Upper lobe of left lung (tissue), 6 donors: Measurements from ENCODE around the gene STYXL2. TPM values are rescaled to one million over a fixed set of nuclear protein-coding genes. Genes with fewer than 3 reads are reported as not detected.
A peak's percentile ranks its signal among the peaks of the same experiment; 100 is the strongest.

Source experiments
- ATAC-seq, 2 donors: fragments of 200-7000 bp; cut with Tn5 transposase; one replicate each; pipeline ENCODE4 v1.9.1; 2022; ENCODE audit warnings: mild to moderate bottlenecking in 2 of 2, moderate library complexity in 2 of 2; ENCODE audit not compliant: low FRiP score in 2 of 2
- DNase-seq, 2 donors: peaks; one replicate each; pipeline ENCODE4 v3.0.0-alpha.2; 2019 to 2020
- H3K27ac ChIP-seq, 4 donors: fragments of 200-600 bp; sonication (generic); one replicate each; pipeline ENCODE4 v1.5.1; 2016 to 2019
- H3K27me3 ChIP-seq, 4 donors: fragments of 200-600 bp; sonication (generic); one replicate each; pipeline ENCODE4 v1.5.1; 2017 to 2019
- H3K36me3 ChIP-seq, 4 donors: fragments of 200-600 bp; sonication (generic); one replicate each; pipeline ENCODE4 v1.5.1; 2016 to 2019
- H3K4me1 ChIP-seq, 4 donors: fragments of 200-600 bp; sonication (generic); one replicate each; pipeline ENCODE4 v1.5.1; 2018 to 2019
- H3K4me3 ChIP-seq, 4 donors: fragments of 200-600 bp; sonication (generic); one replicate each; pipeline ENCODE4 v1.5.1; 2017 to 2019; ENCODE audit warnings: mild to moderate bottlenecking in 2 of 4, moderate library complexity in 1 of 4
- H3K9me3 ChIP-seq, 4 donors: fragments of 200-600 bp; sonication (generic); one replicate each; pipeline ENCODE4 v1.5.1; 2018 to 2019
- EP300 ChIP-seq, 4 donors: sonication (generic); formaldehyde crosslinking; IDR thresholded peaks; one replicate each; pipeline ENCODE4 v1.5.1; 2017; ENCODE audit warnings: antibody characterized with exemption in 4 of 4, control low read depth in 2 of 4
- POLR2A ChIP-seq, 4 donors: fragments of 450-650 bp; IDR thresholded peaks; one replicate each; pipeline ENCODE4 v1.5.1; 2016 to 2017; ENCODE audit warnings: antibody characterized with exemption in 4 of 4, mild to moderate bottlenecking in 2 of 4
- POLR2AphosphoS5 ChIP-seq, 2 donors: sonication (generic); formaldehyde crosslinking; IDR thresholded peaks; one replicate each; pipeline ENCODE4 v1.5.1; 2017; ENCODE audit warnings: antibody characterized with exemption in 2 of 2
- WGBS, 2 donors: methylation state at CpG; one replicate each; pipeline ENCODE4 v1.1.5; 2017 to 2018; 5-methylcytosine and 5-hydroxymethylcytosine counted together
- total RNA-seq, 6 donors: library from RNA; depleted of rRNA in 4 of 6; stranded (reverse); fragments of >200 nt in 4 of 6; gene quantifications; one replicate each; pipeline versions ENCODE4 v1.1.0 to v1.2.1, GENCODE V29; 2016 to 2021
- TF ChIP-seq, protein P1 (sequence below), 6 experiments: fragments of 450-650 bp in 4 of 6; fragments of 200-600 bp in 2 of 6; sonication (generic) in 2 of 6; IDR thresholded peaks; one replicate each; pipeline ENCODE4 v1.5.1; 2016 to 2019; ENCODE audit warnings: antibody characterized with exemption in 6 of 6
- donor health status: DM: no; HTN: no; CAD: no; lungs with moderate emphysema.
- donor health status: DM: no; HTN: yes; CAD: no; lungs with severe emphysema.

The STYXL2 gene
- total RNA-seq, 6 donors from 2014 or later, result 0.10 to 0.30 (median 0.23) TPM; not detected in 3

- DNase-seq (peak in 1 of 2 donors; percentile 72), ATAC-seq (no peak)
- Histone ChIP-seq H3K4me3 (no peak overlapping the region), H3K36me3 (no peaks in the 10 kb centered on the region), H3K4me1 (peaks cover 3 to 5% (median 3%) of the 10 kb centered on the region in 4 donors), H3K9me3 (no peaks in the 10 kb centered on the region), H3K27me3 (no peaks in the 10 kb centered on the region), H3K27ac (no peak overlapping the region)
- TF ChIP-seq, protein P1, sequence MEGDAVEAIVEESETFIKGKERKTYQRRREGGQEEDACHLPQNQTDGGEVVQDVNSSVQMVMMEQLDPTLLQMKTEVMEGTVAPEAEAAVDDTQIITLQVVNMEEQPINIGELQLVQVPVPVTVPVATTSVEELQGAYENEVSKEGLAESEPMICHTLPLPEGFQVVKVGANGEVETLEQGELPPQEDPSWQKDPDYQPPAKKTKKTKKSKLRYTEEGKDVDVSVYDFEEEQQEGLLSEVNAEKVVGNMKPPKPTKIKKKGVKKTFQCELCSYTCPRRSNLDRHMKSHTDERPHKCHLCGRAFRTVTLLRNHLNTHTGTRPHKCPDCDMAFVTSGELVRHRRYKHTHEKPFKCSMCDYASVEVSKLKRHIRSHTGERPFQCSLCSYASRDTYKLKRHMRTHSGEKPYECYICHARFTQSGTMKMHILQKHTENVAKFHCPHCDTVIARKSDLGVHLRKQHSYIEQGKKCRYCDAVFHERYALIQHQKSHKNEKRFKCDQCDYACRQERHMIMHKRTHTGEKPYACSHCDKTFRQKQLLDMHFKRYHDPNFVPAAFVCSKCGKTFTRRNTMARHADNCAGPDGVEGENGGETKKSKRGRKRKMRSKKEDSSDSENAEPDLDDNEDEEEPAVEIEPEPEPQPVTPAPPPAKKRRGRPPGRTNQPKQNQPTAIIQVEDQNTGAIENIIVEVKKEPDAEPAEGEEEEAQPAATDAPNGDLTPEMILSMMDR (IDR thresholded peaks at IDR 0.05), result no peak
- TF ChIP-seq POLR2A (IDR thresholded peaks at IDR 0.05) (no peak), EP300 (IDR thresholded peaks at IDR 0.05) (no peak), POLR2AphosphoS5 (IDR thresholded peaks at IDR 0.05) (no peak)
- WGBS, 2 donors, result 88 to 89% methylated on average over 28 of the region's 28 CpGs
Measured at GRCh38 chr1:167126317-167126716, 32.4 kb downstream of the STYXL2 start.

DNA sequence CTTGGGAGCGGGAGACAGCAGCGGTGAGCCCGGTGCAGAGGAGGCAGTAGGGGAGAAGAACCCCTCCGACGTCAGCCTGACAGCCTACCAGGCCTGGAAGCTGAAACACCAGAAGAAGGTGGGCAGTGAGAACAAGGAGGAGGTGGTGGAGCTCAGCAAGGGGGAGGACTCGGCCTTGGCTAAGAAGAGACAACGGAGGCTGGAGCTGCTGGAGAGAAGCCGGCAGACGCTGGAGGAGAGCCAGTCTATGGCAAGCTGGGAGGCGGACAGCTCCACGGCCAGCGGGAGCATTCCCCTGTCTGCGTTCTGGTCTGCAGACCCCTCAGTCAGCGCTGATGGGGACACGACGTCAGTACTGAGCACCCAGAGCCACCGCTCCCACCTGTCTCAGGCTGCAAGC, 32.9 kb downstream of the STYXL2 start:
- Histone ChIP-seq H3K27me3 (no peaks in the 10 kb centered on the region), H3K36me3 (no peaks in the 10 kb centered on the region), H3K27ac (no peak overlapping the region), H3K9me3 (no peaks in the 10 kb centered on the region), H3K4me1 (no peaks in the 10 kb centered on the region), H3K4me3 (no peak overlapping the region)
- DNase-seq (peak in 1 of 2 donors; percentile 62), ATAC-seq (no peak)
- TF ChIP-seq POLR2AphosphoS5 (IDR thresholded peaks at IDR 0.05) (no peak), POLR2A (IDR thresholded peaks at IDR 0.05) (no peak), EP300 (IDR thresholded peaks at IDR 0.05) (no peak)
- TF ChIP-seq, protein P1 (IDR thresholded peaks at IDR 0.05), result no peak
- 86 to 87% methylated on average over 16 to 17 of the region's 17 CpGs for WGBS, 2 donors

DNA sequence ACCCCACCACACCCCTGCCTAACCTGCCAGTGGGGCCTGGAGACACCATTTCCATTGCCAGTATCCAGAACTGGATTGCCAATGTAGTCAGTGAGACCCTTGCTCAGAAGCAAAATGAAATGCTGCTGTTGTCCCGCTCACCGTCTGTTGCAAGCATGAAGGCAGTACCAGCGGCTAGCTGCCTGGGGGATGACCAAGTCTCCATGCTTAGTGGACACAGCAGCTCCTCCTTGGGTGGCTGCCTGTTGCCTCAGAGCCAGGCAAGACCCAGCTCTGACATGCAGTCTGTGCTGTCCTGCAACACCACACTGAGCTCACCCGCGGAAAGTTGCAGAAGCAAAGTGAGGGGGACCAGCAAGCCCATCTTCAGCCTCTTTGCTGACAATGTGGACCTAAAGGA, 33.4 kb downstream of the STYXL2 start:
- H3K4me3 ChIP-seq, result no peak overlapping the region
- DNase-seq, result no peak
- no peaks in the 10 kb centered on the region for H3K27me3 ChIP-seq
- TF ChIP-seq EP300 (IDR thresholded peaks at IDR 0.05) (no peak), POLR2A (IDR thresholded peaks at IDR 0.05) (no peak), POLR2AphosphoS5 (IDR thresholded peaks at IDR 0.05) (no peak)
- TF ChIP-seq, protein P1 (IDR thresholded peaks at IDR 0.05), result no peak
- 82 to 92% methylated on average over 3 to 5 of the region's 5 CpGs for WGBS, 2 donors
- H3K27ac ChIP-seq, result no peak overlapping the region
- H3K9me3 ChIP-seq, result no peaks in the 10 kb centered on the region
- no peak for ATAC-seq
- no peaks in the 10 kb centered on the region for H3K36me3 ChIP-seq
- H3K4me1 ChIP-seq, result no peaks in the 10 kb centered on the region

GRCh38 chr1:167127661-167128060, 33.8 kb downstream of the STYXL2 start:
- DNase-seq, result no peak
- WGBS, 2 donors, result 82 to 84% methylated on average over 5 of the region's 5 CpGs
- no peaks in the 10 kb centered on the region for H3K4me1 ChIP-seq
- H3K27ac ChIP-seq, result no peak overlapping the region
- no peaks in the 10 kb centered on the region for H3K27me3 ChIP-seq
- H3K36me3 ChIP-seq, result no peaks in the 10 kb centered on the region
- no peak for ATAC-seq
- H3K9me3 ChIP-seq, result no peaks in the 10 kb centered on the region
- no peak for TF ChIP-seq POLR2A (IDR thresholded peaks at IDR 0.05)
- no peak for TF ChIP-seq POLR2AphosphoS5 (IDR thresholded peaks at IDR 0.05)
- TF ChIP-seq EP300 (IDR thresholded peaks at IDR 0.05), result no peak
- TF ChIP-seq, protein P1 (IDR thresholded peaks at IDR 0.05), result no peak
- no peak overlapping the region for H3K4me3 ChIP-seq
